ENCODE results near the gene RARB. TPM values are rescaled to one million over a fixed set of nuclear protein-coding genes. Genes with fewer than 3 reads are reported as not detected.

The RARB gene
- total RNA-seq, 3 donors from 2014 or later, result 0.80 to 20.1 (median 8.2) TPM

GRCh38 chr3:25430935-25431770, 3.1 kb downstream of the RARB start:
- Histone ChIP-seq H3K4me3 (peak overlapping the region in 2 of 3 donors; percentile 61 to 76), H3K27me3 (no peaks in the 10 kb centered on the region), H3K4me1 (no peaks in the 10 kb centered on the region), H3K36me3 (no peaks in the 10 kb centered on the region), H3K9me3 (no peaks in the 10 kb centered on the region), H3K27ac (peak overlapping the region; percentile 62 to 89)
- no peak for DNase-seq (ENCODE audit: low spot score in 2 of 2)
- TF ChIP-seq CTCF (IDR thresholded peaks at IDR 0.05) (no peak), POLR2A (IDR thresholded peaks at IDR 0.05) (no peak), POLR2AphosphoS5 (IDR thresholded peaks at IDR 0.05) (no peak)
- intact Hi-C loops (cut with DNase I; ENCODE audit: low total_unique reads), result no loop called here

GRCh38 chr3:25432176-25432720, 4.2 kb downstream of the RARB start:
- H3K4me1 ChIP-seq, result no peaks in the 10 kb centered on the region
- no peaks in the 10 kb centered on the region for H3K9me3 ChIP-seq
- TF ChIP-seq POLR2AphosphoS5 (IDR thresholded peaks at IDR 0.05), result no peak
- TF ChIP-seq POLR2A (IDR thresholded peaks at IDR 0.05), result no peak
- no peak for TF ChIP-seq CTCF (IDR thresholded peaks at IDR 0.05)
- DNase-seq (ENCODE audit: low spot score in 2 of 2), result no peak
- H3K27me3 ChIP-seq, result no peaks in the 10 kb centered on the region
- peak overlapping the region in 2 of 3 donors; percentile 40 to 61 for H3K4me3 ChIP-seq
- intact Hi-C loops (cut with DNase I; ENCODE audit: low total_unique reads), result no loop called here
- peak overlapping the region; percentile 66 to 89 for H3K27ac ChIP-seq
- H3K36me3 ChIP-seq, result no peaks in the 10 kb centered on the region

- intact Hi-C loops (cut with DNase I; ENCODE audit: low total_unique reads), result no loop called here
- Histone ChIP-seq H3K4me3 (peak overlapping the region in 2 of 3 donors; percentile 5 to 36), H3K9me3 (no peaks in the 10 kb centered on the region), H3K27ac (peak overlapping the region; percentile 78 to 89), H3K4me1 (no peaks in the 10 kb centered on the region), H3K27me3 (no peaks in the 10 kb centered on the region), H3K36me3 (no peaks in the 10 kb centered on the region)
- no peak for DNase-seq (ENCODE audit: low spot score in 2 of 2)
- TF ChIP-seq POLR2AphosphoS5 (IDR thresholded peaks at IDR 0.05) (no peak), CTCF (IDR thresholded peaks at IDR 0.05) (no peak), POLR2A (IDR thresholded peaks at IDR 0.05) (no peak)
Measured at GRCh38 chr3:25433106-25433505, 5.0 kb downstream of the RARB start.

GRCh38 chr3:25433868-25434267, 5.8 kb downstream of the RARB start:
- Histone ChIP-seq H3K4me3 (peak overlapping the region in 1 of 3 donors; percentile 36), H3K9me3 (no peaks in the 10 kb centered on the region)

More at GRCh38 chr3:25433868-25434267, 5.8 kb downstream of the RARB start:
- no peak for TF ChIP-seq CTCF (IDR thresholded peaks at IDR 0.05)
- no peak for TF ChIP-seq POLR2AphosphoS5 (IDR thresholded peaks at IDR 0.05)
- no peak for TF ChIP-seq POLR2A (IDR thresholded peaks at IDR 0.05)
- intact Hi-C loops (cut with DNase I; ENCODE audit: low total_unique reads), result no loop called here
- no peak for DNase-seq (ENCODE audit: low spot score in 2 of 2)
- H3K36me3 ChIP-seq, result no peaks in the 10 kb centered on the region
- no peaks in the 10 kb centered on the region for H3K27me3 ChIP-seq
- H3K27ac ChIP-seq, result peak overlapping the region; percentile 68 to 78
- no peaks in the 10 kb centered on the region for H3K4me1 ChIP-seq

Measured in breast epithelium (tissue), 4 donors.